GM18505 (cell line): ENCODE results near the gene ABL1.
"Not testable (repeated sequence)": the region's sequence is repeated elsewhere in the genome, so short reads cannot be mapped to it uniquely, and the experiment has no call there.

Experiments used
- ATAC-seq: cut with Tn5 transposase; IDR thresholded peaks from one replicate; pipeline ENCODE4 v1.9.1; 2021; ENCODE audit not compliant: unreplicated experiment
- POLR2A ChIP-seq: IDR thresholded peaks from 4 replicates; pipeline ENCODE4 v1.6.1; 2011; ENCODE audit warnings: borderline replicate concordance; ENCODE audit not compliant: insufficient read depth, insufficient read length; ENCODE audit errors: extremely low read depth

Gene ABL1

GRCh38 chr9:130847306-130848217, 12.5 kb downstream of the ABL1 start:
- TF ChIP-seq POLR2A = no peak
- no peak for ATAC-seq

GRCh38 chr9:130848514-130848913, 13.5 kb downstream of the ABL1 start:
- ATAC-seq = not testable (repeated sequence)

- ATAC-seq = no peak
These were observed 14.3 kb downstream of the ABL1 start for GRCh38 chr9:130849356-130849755.

GRCh38 chr9:130852801-130853200, 17.7 kb downstream of the ABL1 start:
- TF ChIP-seq POLR2A = no peak
- no peak for ATAC-seq

More at GRCh38 chr9:130849356-130849755, 14.3 kb downstream of the ABL1 start:
- TF ChIP-seq POLR2A = no peak

- no peak for ATAC-seq
- no peak for TF ChIP-seq POLR2A
These were observed 19.0 kb downstream of the ABL1 start for GRCh38 chr9:130854092-130854491.

- no peak for ATAC-seq
- no peak for TF ChIP-seq POLR2A
These were observed 19.8 kb downstream of the ABL1 start for GRCh38 chr9:130854835-130855234.

GRCh38 chr9:130856474-130856873, 21.4 kb downstream of the ABL1 start:
- ATAC-seq = no peak
- TF ChIP-seq POLR2A = no peak

- no peak for ATAC-seq
These were observed 23.0 kb downstream of the ABL1 start for GRCh38 chr9:130857864-130858738.

GRCh38 chr9:130858739-130859705, 24.0 kb downstream of the ABL1 start:
- ATAC-seq = no peak
- TF ChIP-seq POLR2A = no peak

More at GRCh38 chr9:130857864-130858738, 23.0 kb downstream of the ABL1 start:
- TF ChIP-seq POLR2A = no peak

GRCh38 chr9:130860458-130861316, 25.6 kb downstream of the ABL1 start:
- TF ChIP-seq POLR2A = no peak
- no peak for ATAC-seq

GRCh38 chr9:130861372-130862180, 26.5 kb downstream of the ABL1 start:
- TF ChIP-seq POLR2A = no peak
- no peak for ATAC-seq
